DMS114 treated with DMSO at 0.1 percent for 48 hours (cell line): ENCODE data around the gene KIF26B.
"Not testable (repeated sequence)": the region's sequence is repeated elsewhere in the genome, so short reads cannot be mapped to it uniquely, and the experiment has no call there.

Experiments used
- DNase-seq: peaks from one replicate; lab custom pipeline; 2025; ENCODE audit not compliant: unreplicated experiment; lab: John Stamatoyannopoulos, UW

The KIF26B gene

GRCh38 chr1:245313576-245313975, 158.8 kb downstream of the KIF26B start:
- no peak for DNase-seq

GRCh38 chr1:245316784-245317183, 162.0 kb downstream of the KIF26B start:
- no peak for DNase-seq

GRCh38 chr1:245317217-245317616, 162.4 kb downstream of the KIF26B start:
- DNase-seq, result no peak

- no peak for DNase-seq
Observed at GRCh38 chr1:245319094-245319493, 164.3 kb downstream of the KIF26B start.

- DNase-seq, result no peak
Observed at GRCh38 chr1:245322673-245323072, 167.9 kb downstream of the KIF26B start.

GRCh38 chr1:245323765-245324164, 169.0 kb downstream of the KIF26B start:
- not testable (repeated sequence) for DNase-seq

- DNase-seq, result no peak
Observed at GRCh38 chr1:245325922-245326795, 171.4 kb downstream of the KIF26B start.

- no peak for DNase-seq
Observed at GRCh38 chr1:245327360-245327759, 172.6 kb downstream of the KIF26B start.

- no peak for DNase-seq
Observed at GRCh38 chr1:245327842-245328241, 173.1 kb downstream of the KIF26B start.

GRCh38 chr1:245330951-245331350, 176.2 kb downstream of the KIF26B start:
- DNase-seq, result peak; percentile 34

- DNase-seq, result no peak
Observed at GRCh38 chr1:245332085-245332484, 177.3 kb downstream of the KIF26B start.

- no peak for DNase-seq
Observed at GRCh38 chr1:245332513-245332912, 177.7 kb downstream of the KIF26B start.

- no peak for DNase-seq
Observed at GRCh38 chr1:245334235-245334634, 179.4 kb downstream of the KIF26B start.

GRCh38 chr1:245334827-245335490, 180.2 kb downstream of the KIF26B start:
- DNase-seq, result no peak

- DNase-seq, result not testable (repeated sequence)
Observed at GRCh38 chr1:245335684-245336083, 180.9 kb downstream of the KIF26B start.

- DNase-seq, result no peak
Observed at GRCh38 chr1:245336149-245336983, 181.6 kb downstream of the KIF26B start.

- DNase-seq, result not testable (repeated sequence)
Observed at GRCh38 chr1:245336984-245337355, 182.2 kb downstream of the KIF26B start.

- DNase-seq, result no peak
Observed at GRCh38 chr1:245337829-245338484, 183.2 kb downstream of the KIF26B start.

- no peak for DNase-seq
Observed at GRCh38 chr1:245338485-245338877, 183.7 kb downstream of the KIF26B start.

GRCh38 chr1:245341743-245342142, 187.0 kb downstream of the KIF26B start:
- no peak for DNase-seq
